Breast epithelium (tissue), 4 donors: ENCODE data around the gene LPAR3. TPM values are rescaled to one million over a fixed set of nuclear protein-coding genes. Genes with fewer than 3 reads are reported as not detected.
A peak's percentile ranks its signal among the peaks of the same experiment; 100 is the strongest.

Experiments used
- DNase-seq, 2 donors: peaks; one replicate each; pipeline ENCODE4 v3.0.0-alpha.2; 2019; ENCODE audit warnings: low spot score in 2 of 2
- H3K27ac ChIP-seq, 2 donors: fragments of 200-600 bp; sonication (generic) in 1 of 2; one replicate each; pipeline ENCODE4 v1.5.1; 2016 to 2019; ENCODE audit warnings: mild to moderate bottlenecking in 1 of 2
- H3K27me3 ChIP-seq, 2 donors: fragments of 200-600 bp; sonication (generic) in 1 of 2; one replicate each; pipeline versions ENCODE4 v1.5.1 to v1.6.0; 2017 to 2019; ENCODE audit warnings: control low read depth in 1 of 2, mild to moderate bottlenecking in 1 of 2
- H3K36me3 ChIP-seq: fragments of 200-600 bp; one replicate; pipeline ENCODE4 v1.5.1; 2019
- H3K4me1 ChIP-seq, 2 donors: fragments of 200-600 bp; sonication (generic); one replicate each; pipeline ENCODE4 v1.5.1; 2016 to 2019; ENCODE audit warnings: control low read depth in 1 of 2
- H3K4me3 ChIP-seq, 3 donors: fragments of 200-600 bp; sonication (generic); 1 replicate in 2 of 3; 2 replicates in 1 of 3; pipeline ENCODE4 v1.5.1; 2016 to 2019; ENCODE audit warnings: mild to moderate bottlenecking in 3 of 3, moderate library complexity in 2 of 3
- H3K9me3 ChIP-seq, 2 donors: fragments of 200-600 bp; sonication (generic) in 1 of 2; one replicate each; pipeline ENCODE4 v1.5.1; 2016 to 2019; ENCODE audit warnings: control low read depth in 1 of 2
- POLR2A ChIP-seq: fragments of 450-650 bp; IDR thresholded peaks from one replicate; pipeline ENCODE4 v1.6.1; 2016; ENCODE audit warnings: antibody characterized with exemption, mild to moderate bottlenecking, moderate library complexity
- POLR2AphosphoS5 ChIP-seq, 3 donors: sonication (generic); formaldehyde crosslinking; IDR thresholded peaks; one replicate each; pipeline ENCODE4 v1.6.1; 2017; ENCODE audit warnings: antibody characterized with exemption in 3 of 3
- intact Hi-C: fragments of 100-400 bp; cut with DNase I; formaldehyde crosslinking; loops from one replicate; pipeline ENCODE4 v1.15.1; 2023; ENCODE audit warnings: low total_unique reads
- total RNA-seq, 3 donors: library from RNA; depleted of rRNA; stranded (reverse); fragments of >200 nt; gene quantifications; one replicate each; pipeline ENCODE4 v1.1.0, GENCODE V29; 2016
- TF ChIP-seq, protein P1 (sequence below), 3 donors: fragments of 450-650 bp; IDR thresholded peaks; one replicate each; pipeline ENCODE4 v1.5.1; 2016 to 2017; ENCODE audit warnings: antibody characterized with exemption in 3 of 3, mild to moderate bottlenecking in 3 of 3, moderate library complexity in 3 of 3

Gene LPAR3
- total RNA-seq, 3 donors from 2014 or later: 1.6 to 3.7 TPM; not detected in 1

DNA sequence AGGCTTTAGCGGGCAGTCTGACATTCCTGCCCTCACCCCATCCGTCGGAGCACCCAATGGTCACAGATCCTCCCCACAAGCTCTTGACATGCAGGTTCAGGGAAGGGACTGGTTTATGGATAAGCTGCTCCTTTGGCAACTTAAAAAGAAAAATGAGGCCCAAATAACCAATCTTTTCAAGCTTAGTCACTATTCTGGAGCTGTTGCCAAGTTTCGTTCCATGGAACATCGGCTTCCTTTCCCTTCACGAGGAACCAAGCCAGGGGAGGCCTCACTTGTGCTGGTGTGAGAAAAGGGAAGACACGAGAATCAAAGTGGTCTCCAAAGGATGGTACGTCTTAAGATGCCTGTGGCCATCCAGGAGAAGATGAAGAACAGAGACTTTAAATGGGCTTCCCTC is 46.1 kb upstream of the LPAR3 start:
- Histone ChIP-seq H3K27me3 (no peaks in the 10 kb centered on the region), H3K9me3 (no peaks in the 10 kb centered on the region), H3K4me1 (no peaks in the 10 kb centered on the region), H3K4me3 (no peak overlapping the region), H3K27ac (no peak overlapping the region), H3K36me3 (no peaks in the 10 kb centered on the region)
- TF ChIP-seq, protein P1, sequence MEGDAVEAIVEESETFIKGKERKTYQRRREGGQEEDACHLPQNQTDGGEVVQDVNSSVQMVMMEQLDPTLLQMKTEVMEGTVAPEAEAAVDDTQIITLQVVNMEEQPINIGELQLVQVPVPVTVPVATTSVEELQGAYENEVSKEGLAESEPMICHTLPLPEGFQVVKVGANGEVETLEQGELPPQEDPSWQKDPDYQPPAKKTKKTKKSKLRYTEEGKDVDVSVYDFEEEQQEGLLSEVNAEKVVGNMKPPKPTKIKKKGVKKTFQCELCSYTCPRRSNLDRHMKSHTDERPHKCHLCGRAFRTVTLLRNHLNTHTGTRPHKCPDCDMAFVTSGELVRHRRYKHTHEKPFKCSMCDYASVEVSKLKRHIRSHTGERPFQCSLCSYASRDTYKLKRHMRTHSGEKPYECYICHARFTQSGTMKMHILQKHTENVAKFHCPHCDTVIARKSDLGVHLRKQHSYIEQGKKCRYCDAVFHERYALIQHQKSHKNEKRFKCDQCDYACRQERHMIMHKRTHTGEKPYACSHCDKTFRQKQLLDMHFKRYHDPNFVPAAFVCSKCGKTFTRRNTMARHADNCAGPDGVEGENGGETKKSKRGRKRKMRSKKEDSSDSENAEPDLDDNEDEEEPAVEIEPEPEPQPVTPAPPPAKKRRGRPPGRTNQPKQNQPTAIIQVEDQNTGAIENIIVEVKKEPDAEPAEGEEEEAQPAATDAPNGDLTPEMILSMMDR (IDR thresholded peaks at IDR 0.05): no peak
- no peak for TF ChIP-seq POLR2A
- TF ChIP-seq POLR2AphosphoS5 (IDR thresholded peaks at IDR 0.05): no peak
- no peak for DNase-seq
- intact Hi-C loops: loop anchor here (5.0 kb wide), 1 partner anchor 318 kb away; the partner anchor contains the start of gene C1orf52

DNA sequence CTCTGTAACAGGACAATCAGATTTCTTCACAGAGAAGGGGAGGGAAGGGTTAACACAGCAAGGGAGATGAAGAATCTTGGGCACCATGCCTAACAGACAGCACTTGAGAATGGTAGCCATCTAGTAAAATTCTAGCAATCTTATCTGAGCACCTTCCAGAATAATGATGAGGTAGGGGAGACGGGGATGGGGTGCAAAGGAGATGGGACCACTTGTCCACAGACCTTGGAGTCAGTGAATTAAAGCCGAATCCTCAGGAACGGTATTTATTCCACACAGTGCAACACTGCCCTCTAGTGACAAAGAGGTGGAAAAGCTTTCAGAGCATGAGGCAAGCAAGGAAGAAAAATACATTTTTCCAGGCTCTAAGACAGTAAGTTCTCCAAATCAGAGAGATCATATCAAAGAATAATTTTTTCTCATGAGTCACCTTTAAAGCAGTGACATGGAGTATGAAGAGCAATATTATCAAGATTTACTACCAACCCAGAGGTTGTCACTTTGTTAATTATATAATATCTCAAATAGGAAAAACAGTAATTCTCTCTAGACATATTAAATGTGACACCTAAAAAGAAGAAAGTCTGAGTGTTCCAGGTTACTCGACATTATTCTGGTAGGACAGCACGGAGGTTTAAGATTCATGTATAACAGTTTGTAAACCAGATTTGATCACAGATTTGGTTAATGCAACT is 43.3 kb upstream of the LPAR3 start:
- Histone ChIP-seq H3K27me3 (no peaks in the 10 kb centered on the region), H3K36me3 (no peaks in the 10 kb centered on the region), H3K4me3 (no peak overlapping the region), H3K9me3 (no peaks in the 10 kb centered on the region), H3K27ac (no peak overlapping the region), H3K4me1 (no peaks in the 10 kb centered on the region)
- peak in 1 of 2 donors; percentile 24 for DNase-seq
- no peak for TF ChIP-seq POLR2A
- no peak for TF ChIP-seq POLR2AphosphoS5 (IDR thresholded peaks at IDR 0.05)
- TF ChIP-seq, protein P1 (IDR thresholded peaks at IDR 0.05): peak; percentile 58 to 88 (median 78)
- intact Hi-C loops: loop anchor here (5.0 kb wide), 1 partner anchor 321 kb away; the partner anchor contains the start of gene C1orf52

DNA sequence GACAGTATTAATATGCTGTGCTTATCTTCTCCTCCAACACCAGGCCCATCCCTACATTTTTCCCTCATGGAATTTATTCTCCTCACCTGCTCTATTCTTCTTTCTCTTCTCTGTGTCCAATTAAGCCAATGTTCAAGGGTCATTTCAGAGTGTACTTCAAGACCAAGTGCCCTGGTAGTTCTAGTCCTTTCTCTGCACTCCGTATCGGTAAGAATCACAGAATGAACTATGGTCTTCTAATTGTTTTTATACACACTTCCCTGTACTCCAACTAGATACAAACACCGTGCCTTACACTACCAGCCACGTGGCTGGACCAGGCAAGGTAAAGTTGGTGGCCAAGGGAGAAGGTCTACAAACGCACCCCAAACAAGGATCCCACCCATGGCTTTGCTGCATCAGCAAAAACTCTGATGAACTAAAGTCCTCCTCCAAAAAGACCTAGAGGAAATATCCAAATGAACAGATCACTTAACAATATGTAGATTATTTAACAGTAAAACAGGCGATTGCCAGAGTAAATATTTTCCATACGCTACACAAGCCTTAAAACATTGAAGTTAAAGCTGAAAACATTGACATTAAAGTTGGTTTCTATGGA is 40.1 kb upstream of the LPAR3 start:
- no peaks in the 10 kb centered on the region for H3K36me3 ChIP-seq
- no peak overlapping the region for H3K4me3 ChIP-seq
- peaks cover 0 to 3% of the 10 kb centered on the region in 2 donors for H3K27me3 ChIP-seq
- intact Hi-C loops: no loop called here
- DNase-seq: no peak
- H3K9me3 ChIP-seq: no peaks in the 10 kb centered on the region
- no peaks in the 10 kb centered on the region for H3K4me1 ChIP-seq
- no peak overlapping the region for H3K27ac ChIP-seq
- no peak for TF ChIP-seq POLR2AphosphoS5 (IDR thresholded peaks at IDR 0.05)
- TF ChIP-seq, protein P1 (IDR thresholded peaks at IDR 0.05): no peak
- no peak for TF ChIP-seq POLR2A

DNA sequence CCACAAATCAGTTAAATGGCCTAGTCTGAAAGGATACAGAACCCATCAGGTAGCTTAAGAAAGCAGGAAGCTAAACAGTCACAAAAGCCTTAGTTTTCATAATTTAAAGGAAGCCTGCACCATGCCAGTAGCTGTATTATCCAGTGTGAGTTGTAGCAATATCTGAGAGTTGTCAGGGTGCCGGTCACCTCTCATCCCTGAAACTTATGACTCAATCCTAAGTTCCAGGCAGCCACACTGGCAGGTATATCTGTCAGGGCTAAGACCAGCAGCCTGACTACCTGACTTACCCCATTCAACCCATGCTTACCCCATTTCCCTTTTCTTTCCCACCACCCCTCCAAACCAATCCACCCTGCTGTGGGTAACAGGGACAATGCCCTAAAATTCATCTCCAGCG is 37.8 kb upstream of the LPAR3 start:
- intact Hi-C loops: no loop called here
- no peaks in the 10 kb centered on the region for H3K9me3 ChIP-seq
- H3K4me3 ChIP-seq: no peak overlapping the region
- no peak for TF ChIP-seq POLR2A
- no peak for TF ChIP-seq POLR2AphosphoS5 (IDR thresholded peaks at IDR 0.05)
- TF ChIP-seq, protein P1 (IDR thresholded peaks at IDR 0.05): no peak
- no peaks in the 10 kb centered on the region for H3K4me1 ChIP-seq
- H3K27me3 ChIP-seq: peaks cover 0 to 3% of the 10 kb centered on the region in 2 donors
- DNase-seq: no peak
- H3K36me3 ChIP-seq: no peaks in the 10 kb centered on the region
- H3K27ac ChIP-seq: no peak overlapping the region

DNA sequence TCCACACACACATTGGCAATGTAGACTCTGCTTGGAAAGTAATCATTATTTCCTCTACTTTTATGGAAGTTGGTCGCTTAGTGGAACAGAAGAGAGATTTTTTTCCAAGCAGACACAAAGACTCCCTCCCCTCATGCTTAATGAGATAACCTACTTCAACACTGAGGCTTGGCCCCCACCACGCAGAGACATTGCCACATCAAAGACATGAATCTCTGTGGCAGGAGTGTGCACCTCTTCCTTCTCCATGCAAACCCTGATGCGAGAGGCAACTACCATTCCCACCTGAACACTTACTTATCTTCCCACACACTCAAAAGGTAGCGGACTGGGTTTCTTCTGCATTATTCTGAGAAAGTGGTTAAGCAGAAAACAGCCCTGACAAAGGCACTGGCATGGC is 37.3 kb upstream of the LPAR3 start:
- Histone ChIP-seq H3K36me3 (no peaks in the 10 kb centered on the region), H3K27me3 (peaks cover 0 to 3% of the 10 kb centered on the region in 2 donors), H3K4me3 (no peak overlapping the region), H3K9me3 (no peaks in the 10 kb centered on the region), H3K27ac (no peak overlapping the region), H3K4me1 (no peaks in the 10 kb centered on the region)
- TF ChIP-seq POLR2A (no peak), POLR2AphosphoS5 (IDR thresholded peaks at IDR 0.05) (no peak)
- TF ChIP-seq, protein P1 (IDR thresholded peaks at IDR 0.05): no peak
- intact Hi-C loops: no loop called here
- no peak for DNase-seq
